AG10803 (cell line): Measurements from ENCODE around the gene KRT17.
A peak's percentile ranks its signal among the peaks of the same experiment; 100 is the strongest.

ENCODE experiments used
- DNase-seq: peaks from one replicate; pipeline ENCODE4 v3.0.0; 2010; ENCODE audit warnings: low read depth
- H3K4me3 ChIP-seq: 2 replicates; pipeline ENCODE4 v1.5.1; 2011; ENCODE audit warnings: mild to moderate bottlenecking, low read length, control low read depth
- TF ChIP-seq, protein P1 (sequence below): conservative IDR thresholded peaks from 2 replicates; pipeline ENCODE4 v1.5.1; 2011; ENCODE audit warnings: mild to moderate bottlenecking, low read length, control low read depth, inconsistent platforms

Gene KRT17

DNA sequence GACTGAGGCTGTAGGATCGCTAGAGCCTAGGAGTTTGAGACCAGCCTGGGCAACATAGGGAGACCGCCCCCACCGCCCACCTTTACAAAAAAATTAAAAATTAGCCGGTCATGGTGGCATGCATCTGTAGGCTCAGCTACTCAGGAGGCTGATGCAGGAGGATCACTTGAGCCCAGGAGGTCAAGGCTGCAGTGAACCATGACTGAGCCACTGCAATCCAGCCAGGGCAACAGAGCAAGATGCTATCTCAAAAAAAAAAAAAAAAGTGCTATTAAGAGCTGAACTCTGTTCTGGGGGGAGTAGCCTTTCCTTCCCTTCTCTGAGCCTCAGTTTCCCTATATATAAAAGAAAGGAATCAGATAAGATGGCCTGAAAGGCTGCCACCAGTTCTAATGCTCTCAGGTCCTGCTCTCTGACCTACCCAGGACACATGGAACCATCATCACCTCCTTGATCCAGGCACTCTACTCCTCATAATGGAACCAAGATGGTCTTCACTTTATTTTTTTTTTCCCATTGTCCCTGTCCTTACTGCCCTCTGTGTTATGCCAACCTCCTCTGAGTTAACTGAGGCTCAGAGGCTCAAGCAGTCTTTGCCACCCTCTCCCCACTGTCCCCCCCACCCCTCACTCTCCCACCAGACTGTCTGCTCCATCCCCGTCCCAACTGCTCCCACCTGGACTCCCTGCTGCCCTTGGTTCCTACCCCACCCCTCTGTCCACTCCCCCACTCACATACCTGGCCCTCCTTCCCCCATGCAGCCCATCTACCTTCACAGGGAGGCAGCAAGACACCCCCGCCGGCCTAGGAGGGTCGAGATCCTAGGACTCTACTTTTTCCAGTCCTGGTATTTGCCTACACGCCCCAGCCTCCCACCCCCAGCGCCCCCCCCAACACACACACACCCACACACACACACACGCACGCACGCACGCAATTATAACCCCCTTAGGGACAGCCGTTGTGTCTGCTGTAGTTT is 40.5 kb upstream of the KRT17 start:
- H3K4me3 ChIP-seq: peak overlapping the region; percentile 63; the same call in 1 of the 2 replicates
- DNase-seq: no peak
- TF ChIP-seq, protein P1, sequence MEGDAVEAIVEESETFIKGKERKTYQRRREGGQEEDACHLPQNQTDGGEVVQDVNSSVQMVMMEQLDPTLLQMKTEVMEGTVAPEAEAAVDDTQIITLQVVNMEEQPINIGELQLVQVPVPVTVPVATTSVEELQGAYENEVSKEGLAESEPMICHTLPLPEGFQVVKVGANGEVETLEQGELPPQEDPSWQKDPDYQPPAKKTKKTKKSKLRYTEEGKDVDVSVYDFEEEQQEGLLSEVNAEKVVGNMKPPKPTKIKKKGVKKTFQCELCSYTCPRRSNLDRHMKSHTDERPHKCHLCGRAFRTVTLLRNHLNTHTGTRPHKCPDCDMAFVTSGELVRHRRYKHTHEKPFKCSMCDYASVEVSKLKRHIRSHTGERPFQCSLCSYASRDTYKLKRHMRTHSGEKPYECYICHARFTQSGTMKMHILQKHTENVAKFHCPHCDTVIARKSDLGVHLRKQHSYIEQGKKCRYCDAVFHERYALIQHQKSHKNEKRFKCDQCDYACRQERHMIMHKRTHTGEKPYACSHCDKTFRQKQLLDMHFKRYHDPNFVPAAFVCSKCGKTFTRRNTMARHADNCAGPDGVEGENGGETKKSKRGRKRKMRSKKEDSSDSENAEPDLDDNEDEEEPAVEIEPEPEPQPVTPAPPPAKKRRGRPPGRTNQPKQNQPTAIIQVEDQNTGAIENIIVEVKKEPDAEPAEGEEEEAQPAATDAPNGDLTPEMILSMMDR: no peak

- TF ChIP-seq, protein P1: no peak
- DNase-seq: no peak
These were observed 39.7 kb upstream of the KRT17 start for GRCh38 chr17:41664172-41664457.

DNA sequence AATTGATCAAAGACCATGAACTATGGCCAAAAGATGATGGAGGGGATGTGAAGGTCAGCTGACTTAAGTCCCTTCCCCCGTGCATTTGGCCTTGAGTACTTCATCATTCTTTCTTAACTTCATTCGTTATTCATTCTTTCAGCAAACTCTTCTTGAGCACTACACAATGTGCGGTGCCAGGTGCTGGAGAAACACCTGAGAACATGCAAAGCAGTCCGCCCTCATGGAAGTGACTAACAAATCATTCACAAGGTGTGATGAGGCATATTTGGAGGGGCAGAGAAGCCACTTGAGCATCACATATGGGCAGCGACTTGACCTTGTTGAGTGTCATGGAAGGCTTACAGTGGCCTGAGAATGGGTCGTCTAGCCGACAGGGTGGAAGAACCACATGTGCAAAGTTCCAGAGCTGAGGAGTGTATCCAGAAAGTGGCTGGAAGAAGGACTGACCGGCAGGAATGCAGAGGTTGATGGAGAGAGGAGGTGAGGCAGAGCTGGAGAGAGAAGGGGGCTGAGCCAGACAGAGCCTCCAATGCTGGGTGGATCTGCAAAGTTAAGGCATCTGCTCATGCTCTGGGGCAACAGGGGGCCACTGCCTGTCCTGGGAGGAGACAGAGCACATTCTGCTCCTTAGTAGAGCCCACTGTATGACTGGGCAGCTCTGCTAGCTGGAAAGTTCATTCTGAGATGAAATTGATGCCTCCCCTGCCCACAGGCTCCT is 39.2 kb upstream of the KRT17 start:
- DNase-seq: no peak
- TF ChIP-seq, protein P1: no peak
- H3K4me3 ChIP-seq: no peak overlapping the region

More at GRCh38 chr17:41664172-41664457, 39.7 kb upstream of the KRT17 start:
- H3K4me3 ChIP-seq: no peak overlapping the region

GRCh38 chr17:41660221-41660711 is 35.9 kb upstream of the KRT17 start:
- no peak overlapping the region for H3K4me3 ChIP-seq
- no peak for DNase-seq
- TF ChIP-seq, protein P1: no peak

DNA sequence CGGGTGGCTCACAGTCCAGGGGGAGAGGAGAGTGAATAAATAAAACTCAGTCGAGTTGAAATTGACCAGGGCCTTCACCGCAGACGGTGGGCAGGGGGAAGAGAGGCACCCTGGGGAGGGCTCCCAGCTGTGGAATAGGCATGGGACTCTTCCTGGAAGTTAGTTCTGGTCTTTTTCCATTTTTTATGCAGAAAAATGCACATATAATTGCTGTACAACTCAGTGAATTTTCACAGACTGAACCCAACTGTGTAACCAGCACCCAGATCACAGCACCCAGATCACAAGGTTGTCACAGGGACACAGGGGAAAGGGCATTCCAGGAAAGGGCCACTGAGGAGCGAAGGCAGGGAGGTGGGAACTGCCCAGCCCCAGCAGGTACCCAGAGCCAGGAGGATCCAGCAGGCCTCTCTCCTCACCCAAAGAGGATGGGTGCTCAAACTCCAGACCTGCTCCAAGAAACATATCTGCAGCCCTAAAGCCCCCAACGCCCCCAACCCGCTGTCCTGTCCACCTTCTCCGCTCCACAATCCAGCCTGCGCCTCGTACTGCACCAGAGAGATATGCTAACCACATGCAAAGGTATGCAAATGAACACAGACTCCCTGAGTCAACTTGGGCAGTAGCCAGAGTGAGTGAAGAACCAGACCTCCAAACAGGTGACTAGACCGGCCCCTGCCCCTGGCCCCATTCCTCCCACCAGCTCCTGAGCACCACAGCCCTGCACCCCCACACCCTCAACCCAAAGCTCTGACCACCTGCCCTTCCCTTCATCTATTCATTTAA is 35.2 kb upstream of the KRT17 start:
- TF ChIP-seq, protein P1: no peak
- DNase-seq: no peak

DNA sequence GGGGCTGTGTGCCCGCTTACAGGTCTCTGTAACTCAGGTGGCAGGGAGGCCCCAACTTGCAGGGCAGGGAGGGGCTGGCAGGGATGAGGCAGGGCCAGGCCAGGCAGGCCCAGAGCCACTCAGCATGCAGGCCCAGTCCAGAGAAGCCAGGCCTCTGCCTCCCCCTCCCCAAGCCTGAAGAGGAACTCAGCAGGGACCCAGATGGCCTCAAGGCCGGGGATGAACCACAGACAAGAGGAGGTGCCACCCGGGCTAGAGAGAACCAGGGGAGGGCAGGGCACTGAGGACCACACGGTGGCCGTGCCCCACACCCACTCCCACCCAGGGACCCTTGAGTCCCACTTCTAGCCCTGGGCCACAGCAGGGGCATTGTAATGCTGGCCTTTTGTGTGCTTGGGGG is 34.5 kb upstream of the KRT17 start:
- TF ChIP-seq, protein P1: no peak
- no peak for DNase-seq
- no peak overlapping the region for H3K4me3 ChIP-seq

More for the DNA sequence above, 35.2 kb upstream of the KRT17 start:
- no peak overlapping the region for H3K4me3 ChIP-seq
